SK-N-SH treated with all-trans-retinoic acid at 6 μM for 48 hours (cell line): ENCODE data around the gene ZDHHC11B.
"Not testable (repeated sequence)": the region's sequence is repeated elsewhere in the genome, so short reads cannot be mapped to it uniquely, and the experiment has no call there.

ENCODE experiments used
- ATAC-seq: fragments of 200-7000 bp; cut with Tn5 transposase; 3 replicates; pipeline ENCODE4 v1.9.1; 2020; ENCODE audit warnings: mild to moderate bottlenecking, moderate library complexity
- ARNTL ChIP-seq: fragments of 450-650 bp; formaldehyde crosslinking; IDR thresholded peaks from 2 replicates; pipeline ENCODE4 v1.5.0; 2020; ENCODE audit warnings: low read depth, mild to moderate bottlenecking, moderate library complexity, borderline replicate concordance
- BACH2 ChIP-seq: fragments of 250-450 bp; sonication (Bioruptor Pico); IDR thresholded peaks from 2 replicates; pipeline ENCODE4 v1.9.0; 2021; ENCODE audit warnings: mild to moderate bottlenecking, borderline replicate concordance
- CSDC2 ChIP-seq: fragments of 250-450 bp; sonication (Bioruptor Pico); IDR thresholded peaks from 2 replicates; pipeline ENCODE4 v1.5.0; 2020; ENCODE audit warnings: mild to moderate bottlenecking, moderate library complexity
- ESRRG ChIP-seq: fragments of 250-450 bp; sonication (Bioruptor Pico); IDR thresholded peaks from 2 replicates; pipeline ENCODE4 v1.6.1; 2021; ENCODE audit warnings: mild to moderate bottlenecking
- GLIS3 ChIP-seq: fragments of 250-450 bp; sonication (Bioruptor Pico); IDR thresholded peaks from 2 replicates; pipeline ENCODE4 v1.5.0; 2020; ENCODE audit warnings: mild to moderate bottlenecking, moderate library complexity
- ISL1 ChIP-seq: fragments of 250-450 bp; sonication (Bioruptor Pico); IDR thresholded peaks from 2 replicates; pipeline ENCODE4 v2.1.2; 2022; ENCODE audit warnings: mild to moderate bottlenecking, moderate library complexity
- OSR1 ChIP-seq: fragments of 250-450 bp; sonication (Bioruptor Pico); IDR thresholded peaks from 2 replicates; pipeline ENCODE4 v1.8.0; 2022; ENCODE audit warnings: moderate library complexity, mild to moderate bottlenecking, inconsistent platforms
- PATZ1 ChIP-seq: fragments of 250-450 bp; sonication (Bioruptor Pico); IDR thresholded peaks from 2 replicates; pipeline ENCODE4 v1.8.0; 2020; ENCODE audit warnings: mild to moderate bottlenecking, moderate library complexity, borderline replicate concordance
- PPARA ChIP-seq: fragments of 250-450 bp; sonication (Bioruptor Pico); IDR thresholded peaks from 2 replicates; pipeline ENCODE4 v1.5.0; 2020; ENCODE audit warnings: mild to moderate bottlenecking, borderline replicate concordance
- RARB ChIP-seq: fragments of 250-450 bp; sonication (Bioruptor Pico); IDR thresholded peaks from 2 replicates; pipeline ENCODE4 v1.8.0; 2021; ENCODE audit warnings: mild to moderate bottlenecking, moderate library complexity
- SNAI2 ChIP-seq: fragments of 250-450 bp; sonication (Bioruptor Pico); IDR thresholded peaks from 2 replicates; pipeline ENCODE4 v1.5.0; 2020; ENCODE audit warnings: mild to moderate bottlenecking, moderate library complexity
- TCF4 ChIP-seq: fragments of 250-450 bp; sonication (Bioruptor Pico); IDR thresholded peaks from 2 replicates; pipeline ENCODE4 v1.8.0; 2021; ENCODE audit warnings: mild to moderate bottlenecking, moderate library complexity, borderline replicate concordance
- ZC3H10 ChIP-seq: fragments of 250-450 bp; sonication (Bioruptor Pico); IDR thresholded peaks from 2 replicates; pipeline ENCODE4 v1.5.1; 2021; ENCODE audit warnings: mild to moderate bottlenecking, moderate library complexity
- ZFP3 ChIP-seq: fragments of 250-450 bp; sonication (Bioruptor Pico); IDR thresholded peaks from 2 replicates; pipeline ENCODE4 v1.5.0; 2020; ENCODE audit warnings: mild to moderate bottlenecking, moderate library complexity
- ZFP30 ChIP-seq: fragments of 450-650 bp; formaldehyde crosslinking; IDR thresholded peaks from 2 replicates; pipeline ENCODE4 v1.5.0; 2022; ENCODE audit warnings: mild to moderate bottlenecking, moderate library complexity
- ZNF565 ChIP-seq: fragments of 450-650 bp; formaldehyde crosslinking; conservative IDR thresholded peaks from 2 replicates; pipeline ENCODE4 v1.5.0; 2020; ENCODE audit warnings: low read depth, mild to moderate bottlenecking, moderate library complexity
- ZNF70 ChIP-seq: fragments of 450-650 bp; formaldehyde crosslinking; IDR thresholded peaks from 2 replicates; pipeline ENCODE4 v1.5.0; 2020; ENCODE audit warnings: mild to moderate bottlenecking, moderate library complexity
- ZNF8 ChIP-seq: fragments of 450-650 bp; formaldehyde crosslinking; IDR thresholded peaks from 2 replicates; pipeline ENCODE4 v1.5.0; 2020; ENCODE audit warnings: mild to moderate bottlenecking, moderate library complexity
- TF ChIP-seq, protein P1 (sequence below): fragments of 250-450 bp; sonication (Bioruptor Pico); IDR thresholded peaks from 2 replicates; pipeline ENCODE4 v1.5.0; 2020; ENCODE audit warnings: mild to moderate bottlenecking, moderate library complexity
- TF ChIP-seq, protein P2 (sequence below): fragments of 250-450 bp; sonication (Bioruptor Pico); IDR thresholded peaks from 2 replicates; pipeline ENCODE4 v1.5.1; 2021; ENCODE audit warnings: mild to moderate bottlenecking, moderate library complexity
- TF ChIP-seq, protein P3 (sequence below): fragments of 250-450 bp; sonication (Bioruptor Pico); IDR thresholded peaks from 2 replicates; pipeline ENCODE4 v1.8.0; 2021; ENCODE audit warnings: low read depth, mild to moderate bottlenecking, moderate library complexity, borderline replicate concordance

The ZDHHC11B gene

GRCh38 chr5:686936-687335 is 97.6 kb downstream of the ZDHHC11B start:
- not testable (repeated sequence) for ATAC-seq

DNA sequence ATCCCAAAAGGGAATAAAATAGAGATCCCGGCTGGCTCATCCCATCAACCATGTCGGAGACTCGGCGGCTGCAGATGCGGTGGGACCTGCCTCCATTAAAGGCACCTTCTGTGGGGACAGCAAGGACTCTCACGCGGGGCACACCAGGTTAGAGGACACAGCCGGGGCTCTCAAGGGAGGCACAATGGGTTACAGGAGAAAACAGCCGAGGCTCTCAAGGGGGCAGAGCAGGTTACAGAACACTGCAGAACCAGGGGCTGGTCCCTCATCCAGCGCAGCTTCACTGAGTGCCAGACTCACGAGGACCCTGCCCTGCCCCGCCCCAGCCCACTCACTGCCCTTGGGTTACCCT is 98.4 kb downstream of the ZDHHC11B start:
- ATAC-seq = not testable (repeated sequence)

- ATAC-seq = no peak
- TF ChIP-seq ISL1 = no peak
- TF ChIP-seq PATZ1 = no peak
- TF ChIP-seq ZFP3 = no peak
- TF ChIP-seq PPARA (CRISPR knock-in tag) = no peak
- TF ChIP-seq, protein P1, sequence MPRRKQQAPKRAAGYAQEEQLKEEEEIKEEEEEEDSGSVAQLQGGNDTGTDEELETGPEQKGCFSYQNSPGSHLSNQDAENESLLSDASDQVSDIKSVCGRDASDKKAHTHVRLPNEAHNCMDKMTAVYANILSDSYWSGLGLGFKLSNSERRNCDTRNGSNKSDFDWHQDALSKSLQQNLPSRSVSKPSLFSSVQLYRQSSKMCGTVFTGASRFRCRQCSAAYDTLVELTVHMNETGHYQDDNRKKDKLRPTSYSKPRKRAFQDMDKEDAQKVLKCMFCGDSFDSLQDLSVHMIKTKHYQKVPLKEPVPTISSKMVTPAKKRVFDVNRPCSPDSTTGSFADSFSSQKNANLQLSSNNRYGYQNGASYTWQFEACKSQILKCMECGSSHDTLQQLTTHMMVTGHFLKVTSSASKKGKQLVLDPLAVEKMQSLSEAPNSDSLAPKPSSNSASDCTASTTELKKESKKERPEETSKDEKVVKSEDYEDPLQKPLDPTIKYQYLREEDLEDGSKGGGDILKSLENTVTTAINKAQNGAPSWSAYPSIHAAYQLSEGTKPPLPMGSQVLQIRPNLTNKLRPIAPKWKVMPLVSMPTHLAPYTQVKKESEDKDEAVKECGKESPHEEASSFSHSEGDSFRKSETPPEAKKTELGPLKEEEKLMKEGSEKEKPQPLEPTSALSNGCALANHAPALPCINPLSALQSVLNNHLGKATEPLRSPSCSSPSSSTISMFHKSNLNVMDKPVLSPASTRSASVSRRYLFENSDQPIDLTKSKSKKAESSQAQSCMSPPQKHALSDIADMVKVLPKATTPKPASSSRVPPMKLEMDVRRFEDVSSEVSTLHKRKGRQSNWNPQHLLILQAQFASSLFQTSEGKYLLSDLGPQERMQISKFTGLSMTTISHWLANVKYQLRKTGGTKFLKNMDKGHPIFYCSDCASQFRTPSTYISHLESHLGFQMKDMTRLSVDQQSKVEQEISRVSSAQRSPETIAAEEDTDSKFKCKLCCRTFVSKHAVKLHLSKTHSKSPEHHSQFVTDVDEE (CRISPR knock-in tag) = no peak
- no peak for TF ChIP-seq ZNF8
- no peak for TF ChIP-seq ZNF70 (CRISPR knock-in tag)
- TF ChIP-seq ZFP30 = no peak
- TF ChIP-seq ARNTL (CRISPR knock-in tag) = no peak
- TF ChIP-seq ZNF565 = no peak
- TF ChIP-seq BACH2 (CRISPR knock-in tag) = no peak
- TF ChIP-seq ESRRG (CRISPR knock-in tag) = no peak
- TF ChIP-seq CSDC2 (CRISPR knock-in tag) = no peak
- no peak for TF ChIP-seq SNAI2 (CRISPR knock-in tag)
- no peak for TF ChIP-seq OSR1
- TF ChIP-seq TCF4 (CRISPR knock-in tag) = no peak
- TF ChIP-seq, protein P2, sequence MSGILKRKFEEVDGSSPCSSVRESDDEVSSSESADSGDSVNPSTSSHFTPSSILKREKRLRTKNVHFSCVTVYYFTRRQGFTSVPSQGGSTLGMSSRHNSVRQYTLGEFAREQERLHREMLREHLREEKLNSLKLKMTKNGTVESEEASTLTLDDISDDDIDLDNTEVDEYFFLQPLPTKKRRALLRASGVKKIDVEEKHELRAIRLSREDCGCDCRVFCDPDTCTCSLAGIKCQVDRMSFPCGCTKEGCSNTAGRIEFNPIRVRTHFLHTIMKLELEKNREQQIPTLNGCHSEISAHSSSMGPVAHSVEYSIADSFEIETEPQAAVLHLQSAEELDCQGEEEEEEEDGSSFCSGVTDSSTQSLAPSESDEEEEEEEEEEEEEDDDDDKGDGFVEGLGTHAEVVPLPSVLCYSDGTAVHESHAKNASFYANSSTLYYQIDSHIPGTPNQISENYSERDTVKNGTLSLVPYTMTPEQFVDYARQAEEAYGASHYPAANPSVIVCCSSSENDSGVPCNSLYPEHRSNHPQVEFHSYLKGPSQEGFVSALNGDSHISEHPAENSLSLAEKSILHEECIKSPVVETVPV (CRISPR knock-in tag) = no peak
- TF ChIP-seq ZC3H10 = no peak
- TF ChIP-seq, protein P3, sequence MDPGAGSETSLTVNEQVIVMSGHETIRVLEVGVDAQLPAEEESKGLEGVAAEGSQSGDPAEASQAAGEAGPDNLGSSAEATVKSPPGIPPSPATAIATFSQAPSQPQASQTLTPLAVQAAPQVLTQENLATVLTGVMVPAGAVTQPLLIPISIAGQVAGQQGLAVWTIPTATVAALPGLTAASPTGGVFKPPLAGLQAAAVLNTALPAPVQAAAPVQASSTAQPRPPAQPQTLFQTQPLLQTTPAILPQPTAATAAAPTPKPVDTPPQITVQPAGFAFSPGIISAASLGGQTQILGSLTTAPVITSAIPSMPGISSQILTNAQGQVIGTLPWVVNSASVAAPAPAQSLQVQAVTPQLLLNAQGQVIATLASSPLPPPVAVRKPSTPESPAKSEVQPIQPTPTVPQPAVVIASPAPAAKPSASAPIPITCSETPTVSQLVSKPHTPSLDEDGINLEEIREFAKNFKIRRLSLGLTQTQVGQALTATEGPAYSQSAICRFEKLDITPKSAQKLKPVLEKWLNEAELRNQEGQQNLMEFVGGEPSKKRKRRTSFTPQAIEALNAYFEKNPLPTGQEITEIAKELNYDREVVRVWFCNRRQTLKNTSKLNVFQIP (CRISPR knock-in tag) = no peak
- no peak for TF ChIP-seq RARB
Measured at GRCh38 chr5:685262-686171, 99.0 kb downstream of the ZDHHC11B start.

DNA sequence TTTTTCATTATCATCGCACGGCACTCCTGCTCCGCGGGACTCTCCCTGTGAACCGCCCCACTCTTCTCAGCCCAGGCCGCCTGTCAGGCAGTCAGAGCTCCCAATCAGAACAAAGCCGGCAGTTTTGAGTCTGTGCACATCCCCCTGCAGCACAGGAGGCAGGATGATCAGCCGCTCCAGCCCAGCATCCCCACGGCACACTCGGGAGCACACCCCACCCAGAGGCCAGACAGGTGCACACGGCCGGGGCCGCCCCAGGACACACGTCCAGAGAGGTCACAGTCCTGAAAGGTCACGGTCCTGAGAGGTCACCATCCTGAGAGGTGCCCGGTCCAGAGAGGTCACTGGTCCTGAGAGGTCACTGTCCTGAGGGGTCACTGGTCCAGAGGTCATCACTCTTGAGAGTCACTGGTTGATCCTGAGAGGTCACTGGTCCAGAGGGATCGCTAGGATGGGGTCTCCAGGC is 99.7 kb downstream of the ZDHHC11B start:
- TF ChIP-seq GLIS3 (no peak), ISL1 (no peak), PPARA (CRISPR knock-in tag) (no peak), ZFP30 (no peak), RARB (no peak), TCF4 (CRISPR knock-in tag) (no peak)
- ATAC-seq = no peak
